Ishikawa (cell line): ENCODE measurements around the gene MEG3.

ENCODE experiments used
- CEBPB ChIP-seq: IDR thresholded peaks from 2 replicates; pipeline ENCODE4 v1.6.1; 2012
- CREB1 ChIP-seq: IDR thresholded peaks from 2 replicates; pipeline ENCODE4 v1.6.1; 2012; ENCODE audit warnings: low read depth
- EGR1 ChIP-seq: IDR thresholded peaks from 2 replicates; pipeline ENCODE4 v1.6.1; 2012
- EP300 ChIP-seq: IDR thresholded peaks from 2 replicates; pipeline ENCODE4 v1.6.1; 2012; ENCODE audit warnings: borderline replicate concordance
- FOXM1 ChIP-seq: IDR thresholded peaks from 2 replicates; pipeline ENCODE4 v1.6.1; 2012; ENCODE audit warnings: low read depth, borderline replicate concordance
- MAX ChIP-seq: IDR thresholded peaks from 2 replicates; pipeline ENCODE4 v1.6.1; 2012
- NFIC ChIP-seq: IDR thresholded peaks from 2 replicates; pipeline ENCODE4 v1.6.1; 2012
- RAD21 ChIP-seq: IDR thresholded peaks from 2 replicates; pipeline ENCODE4 v1.6.1; 2012; ENCODE audit warnings: low read depth
- REST ChIP-seq: IDR thresholded peaks from 2 replicates; pipeline ENCODE4 v1.6.1; 2012; ENCODE audit warnings: low read depth, mild to moderate bottlenecking
- TAF1 ChIP-seq: IDR thresholded peaks from 2 replicates; pipeline ENCODE4 v1.6.1; 2012; ENCODE audit warnings: low read depth, mild to moderate bottlenecking
- TCF12 ChIP-seq: IDR thresholded peaks from 2 replicates; pipeline ENCODE4 v1.6.1; 2012; ENCODE audit warnings: low read depth
- TEAD4 ChIP-seq: IDR thresholded peaks from 2 replicates; pipeline ENCODE4 v1.6.1; 2012
- USF1 ChIP-seq: IDR thresholded peaks from 2 replicates; pipeline ENCODE4 v1.6.1; 2012
- YY1 ChIP-seq: IDR thresholded peaks from 2 replicates; pipeline ENCODE4 v1.6.1; 2012; ENCODE audit warnings: low read depth
- ZBTB7A ChIP-seq: IDR thresholded peaks from 2 replicates; pipeline ENCODE4 v1.6.1; 2012; ENCODE audit warnings: low read depth

The MEG3 gene

GRCh38 chr14:100824901-100825712, 811 bp upstream of the MEG3 start:
- no peak for TF ChIP-seq MAX
- no peak for TF ChIP-seq TEAD4
- no peak for TF ChIP-seq USF1
- TF ChIP-seq CREB1, result no peak
- TF ChIP-seq EGR1, result no peak
- TF ChIP-seq FOXM1, result no peak

GRCh38 chr14:100826391-100827100, 628 bp downstream of the MEG3 start:
- TF ChIP-seq MAX (no peak), ZBTB7A (no peak), CREB1 (no peak), RAD21 (no peak), YY1 (no peak)

- TF ChIP-seq ZBTB7A, result no peak
Measured at GRCh38 chr14:100827101-100828021, 1.4 kb downstream of the MEG3 start.

GRCh38 chr14:100828031-100828769, 2.3 kb downstream of the MEG3 start:
- no peak for TF ChIP-seq EP300
- TF ChIP-seq CEBPB, result no peak
- no peak for TF ChIP-seq YY1
- TF ChIP-seq NFIC, result no peak

- TF ChIP-seq USF1, result no peak
- no peak for TF ChIP-seq TEAD4
- TF ChIP-seq NFIC, result no peak
- TF ChIP-seq TCF12, result no peak
- TF ChIP-seq TAF1, result no peak
- no peak for TF ChIP-seq RAD21
Measured at GRCh38 chr14:100830681-100831080, 4.8 kb downstream of the MEG3 start.

- TF ChIP-seq USF1 (no peak), REST (no peak), EP300 (no peak), FOXM1 (no peak), TAF1 (no peak), NFIC (no peak), CREB1 (no peak), CEBPB (no peak), TEAD4 (no peak), ZBTB7A (no peak), TCF12 (no peak), MAX (no peak), RAD21 (no peak), EGR1 (no peak), YY1 (no peak)
Measured at GRCh38 chr14:100832311-100832960, 6.5 kb downstream of the MEG3 start.
